ENCODE data around the gene HNF1A. TPM values are rescaled to one million over a fixed set of nuclear protein-coding genes. Genes with fewer than 3 reads are reported as not detected.

The HNF1A gene
- total and polyA plus RNA-seq, 10 of the 15 experiments (the other 5 are each of a cell fraction or from before 2014, with no cell fraction given) = 0.10 TPM; not detected in 9

GRCh38 chr12:121017966-121018491 lies 39.7 kb downstream of the HNF1A start:
- 97% methylated on average over 12 of the region's 15 CpGs for WGBS (ENCODE audit: insufficient coverage, insufficient replicate concordance, low lambda C conversion rate, missing lambda C conversion rate)
- H4K20me1 ChIP-seq (ENCODE audit: control insufficient read depth, insufficient read depth) = no peaks in the 10 kb centered on the region
- POLR2A ChIA-PET = interaction anchor here (0.6 kb wide), 1 partner anchor 430 kb away, joined by 4 read pairs; no protein-coding TSS in a partner anchor
- H3K4me2 ChIP-seq (ENCODE audit: control insufficient read depth, insufficient read depth) = no peak overlapping the region
- peaks cover 12% of the 10 kb centered on the region for H3K79me2 ChIP-seq (ENCODE audit: control insufficient read depth, insufficient read depth, low read length)
- H3K9ac ChIP-seq (ENCODE audit: control insufficient read depth, insufficient read depth, low read length) = no peak overlapping the region
- peaks cover 0 to 3% of the 10 kb centered on the region in 2 experiments; a peak in 1 of 4 replicates for H3K36me3 ChIP-seq (ENCODE audit: control insufficient read depth in 2 of 2, insufficient read depth in 2 of 2, low read length in 1 of 2)
- in situ Hi-C loops (cut with MboI) = no loop called here
- no TSS peak for BruUV-seq (replicated peaks)
- no peak overlapping the region for H3K4me3 ChIP-seq
- intact Hi-C loops (cut with micrococcal nuclease; ENCODE audit: unreplicated experiment) = no loop called here
- RAD21 ChIA-PET (ENCODE audit: unreplicated experiment) = interaction anchor here (1.6 kb wide), 1 partner anchor 42 kb away, joined by 7 read pairs; no protein-coding TSS in a partner anchor
- no peak for TF ChIP-seq SMAD5 (IDR thresholded peaks at IDR 0.05; ENCODE audit: low read depth)
- TF ChIP-seq IRF4 (IDR thresholded peaks at IDR 0.05; ENCODE audit: low read depth, low read length) = no peak
- no peak for TF ChIP-seq SMAD1 (IDR thresholded peaks at IDR 0.05; ENCODE audit: low read depth, partially characterized antibody)
- TF ChIP-seq STAT1 (conservative IDR thresholded peaks at IDR 0.05) = no peak
- no peak for TF ChIP-seq SMARCA5 (IDR thresholded peaks at IDR 0.05)
- TF ChIP-seq RAD51 (IDR thresholded peaks at IDR 0.05) = no peak
- TF ChIP-seq, protein P1, sequence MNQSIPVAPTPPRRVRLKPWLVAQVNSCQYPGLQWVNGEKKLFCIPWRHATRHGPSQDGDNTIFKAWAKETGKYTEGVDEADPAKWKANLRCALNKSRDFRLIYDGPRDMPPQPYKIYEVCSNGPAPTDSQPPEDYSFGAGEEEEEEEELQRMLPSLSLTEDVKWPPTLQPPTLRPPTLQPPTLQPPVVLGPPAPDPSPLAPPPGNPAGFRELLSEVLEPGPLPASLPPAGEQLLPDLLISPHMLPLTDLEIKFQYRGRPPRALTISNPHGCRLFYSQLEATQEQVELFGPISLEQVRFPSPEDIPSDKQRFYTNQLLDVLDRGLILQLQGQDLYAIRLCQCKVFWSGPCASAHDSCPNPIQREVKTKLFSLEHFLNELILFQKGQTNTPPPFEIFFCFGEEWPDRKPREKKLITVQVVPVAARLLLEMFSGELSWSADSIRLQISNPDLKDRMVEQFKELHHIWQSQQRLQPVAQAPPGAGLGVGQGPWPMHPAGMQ (IDR thresholded peaks at IDR 0.05; ENCODE audit: borderline replicate concordance) = no peak
- no peak for TF ChIP-seq PAX5 (IDR thresholded peaks at IDR 0.05; ENCODE audit: borderline replicate concordance, low read depth, low read length)
- no peak for TF ChIP-seq PBX3 (IDR thresholded peaks at IDR 0.05; ENCODE audit: insufficient replicate concordance, low read depth, low read length)
- TF ChIP-seq, protein P2, sequence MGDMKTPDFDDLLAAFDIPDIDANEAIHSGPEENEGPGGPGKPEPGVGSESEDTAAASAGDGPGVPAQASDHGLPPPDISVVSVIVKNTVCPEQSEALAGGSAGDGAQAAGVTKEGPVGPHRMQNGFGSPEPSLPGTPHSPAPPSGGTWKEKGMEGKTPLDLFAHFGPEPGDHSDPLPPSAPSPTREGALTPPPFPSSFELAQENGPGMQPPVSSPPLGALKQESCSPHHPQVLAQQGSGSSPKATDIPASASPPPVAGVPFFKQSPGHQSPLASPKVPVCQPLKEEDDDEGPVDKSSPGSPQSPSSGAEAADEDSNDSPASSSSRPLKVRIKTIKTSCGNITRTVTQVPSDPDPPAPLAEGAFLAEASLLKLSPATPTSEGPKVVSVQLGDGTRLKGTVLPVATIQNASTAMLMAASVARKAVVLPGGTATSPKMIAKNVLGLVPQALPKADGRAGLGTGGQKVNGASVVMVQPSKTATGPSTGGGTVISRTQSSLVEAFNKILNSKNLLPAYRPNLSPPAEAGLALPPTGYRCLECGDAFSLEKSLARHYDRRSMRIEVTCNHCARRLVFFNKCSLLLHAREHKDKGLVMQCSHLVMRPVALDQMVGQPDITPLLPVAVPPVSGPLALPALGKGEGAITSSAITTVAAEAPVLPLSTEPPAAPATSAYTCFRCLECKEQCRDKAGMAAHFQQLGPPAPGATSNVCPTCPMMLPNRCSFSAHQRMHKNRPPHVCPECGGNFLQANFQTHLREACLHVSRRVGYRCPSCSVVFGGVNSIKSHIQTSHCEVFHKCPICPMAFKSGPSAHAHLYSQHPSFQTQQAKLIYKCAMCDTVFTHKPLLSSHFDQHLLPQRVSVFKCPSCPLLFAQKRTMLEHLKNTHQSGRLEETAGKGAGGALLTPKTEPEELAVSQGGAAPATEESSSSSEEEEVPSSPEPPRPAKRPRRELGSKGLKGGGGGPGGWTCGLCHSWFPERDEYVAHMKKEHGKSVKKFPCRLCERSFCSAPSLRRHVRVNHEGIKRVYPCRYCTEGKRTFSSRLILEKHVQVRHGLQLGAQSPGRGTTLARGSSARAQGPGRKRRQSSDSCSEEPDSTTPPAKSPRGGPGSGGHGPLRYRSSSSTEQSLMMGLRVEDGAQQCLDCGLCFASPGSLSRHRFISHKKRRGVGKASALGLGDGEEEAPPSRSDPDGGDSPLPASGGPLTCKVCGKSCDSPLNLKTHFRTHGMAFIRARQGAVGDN (IDR thresholded peaks at IDR 0.05) = no peak
- TF ChIP-seq, protein P3, sequence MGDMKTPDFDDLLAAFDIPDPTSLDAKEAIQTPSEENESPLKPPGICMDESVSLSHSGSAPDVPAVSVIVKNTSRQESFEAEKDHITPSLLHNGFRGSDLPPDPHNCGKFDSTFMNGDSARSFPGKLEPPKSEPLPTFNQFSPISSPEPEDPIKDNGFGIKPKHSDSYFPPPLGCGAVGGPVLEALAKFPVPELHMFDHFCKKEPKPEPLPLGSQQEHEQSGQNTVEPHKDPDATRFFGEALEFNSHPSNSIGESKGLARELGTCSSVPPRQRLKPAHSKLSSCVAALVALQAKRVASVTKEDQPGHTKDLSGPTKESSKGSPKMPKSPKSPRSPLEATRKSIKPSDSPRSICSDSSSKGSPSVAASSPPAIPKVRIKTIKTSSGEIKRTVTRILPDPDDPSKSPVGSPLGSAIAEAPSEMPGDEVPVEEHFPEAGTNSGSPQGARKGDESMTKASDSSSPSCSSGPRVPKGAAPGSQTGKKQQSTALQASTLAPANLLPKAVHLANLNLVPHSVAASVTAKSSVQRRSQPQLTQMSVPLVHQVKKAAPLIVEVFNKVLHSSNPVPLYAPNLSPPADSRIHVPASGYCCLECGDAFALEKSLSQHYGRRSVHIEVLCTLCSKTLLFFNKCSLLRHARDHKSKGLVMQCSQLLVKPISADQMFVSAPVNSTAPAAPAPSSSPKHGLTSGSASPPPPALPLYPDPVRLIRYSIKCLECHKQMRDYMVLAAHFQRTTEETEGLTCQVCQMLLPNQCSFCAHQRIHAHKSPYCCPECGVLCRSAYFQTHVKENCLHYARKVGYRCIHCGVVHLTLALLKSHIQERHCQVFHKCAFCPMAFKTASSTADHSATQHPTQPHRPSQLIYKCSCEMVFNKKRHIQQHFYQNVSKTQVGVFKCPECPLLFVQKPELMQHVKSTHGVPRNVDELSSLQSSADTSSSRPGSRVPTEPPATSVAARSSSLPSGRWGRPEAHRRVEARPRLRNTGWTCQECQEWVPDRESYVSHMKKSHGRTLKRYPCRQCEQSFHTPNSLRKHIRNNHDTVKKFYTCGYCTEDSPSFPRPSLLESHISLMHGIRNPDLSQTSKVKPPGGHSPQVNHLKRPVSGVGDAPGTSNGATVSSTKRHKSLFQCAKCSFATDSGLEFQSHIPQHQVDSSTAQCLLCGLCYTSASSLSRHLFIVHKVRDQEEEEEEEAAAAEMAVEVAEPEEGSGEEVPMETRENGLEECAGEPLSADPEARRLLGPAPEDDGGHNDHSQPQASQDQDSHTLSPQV (IDR thresholded peaks at IDR 0.05) = no peak
- no peak for TF ChIP-seq SRF (IDR thresholded peaks at IDR 0.05; ENCODE audit: low read depth in 2 of 2, low read length in 2 of 2)
- H3K4me1 ChIP-seq (ENCODE audit: control insufficient read depth, insufficient read depth, low read length) = 0 out of 2 replicates have a peak, but pooled peaks cover 4% of the 10 kb centered on the region
- DNase-seq (ENCODE audit: low read depth, low spot score) = no peak
- no peak overlapping the region for H2AFZ ChIP-seq (ENCODE audit: control insufficient read depth, low read depth, low read length)
- H3K27me3 ChIP-seq (replicated peaks in 1 of 2; ENCODE audit: control insufficient read depth in 2 of 2, insufficient read depth in 2 of 2, low read length in 1 of 2) = no peaks in the 10 kb centered on the region
- H3K27ac ChIP-seq (ENCODE audit: control insufficient read depth, insufficient read depth) = no peak overlapping the region
- CTCF ChIA-PET = interaction anchor here (2.2 kb wide), 1 partner anchor 42 kb away, joined by 7 read pairs; no protein-coding TSS in a partner anchor
- H3K9me3 ChIP-seq (replicated peaks; ENCODE audit: control insufficient read depth, insufficient read depth, low read length) = no peaks in the 10 kb centered on the region
- SMC1A ChIA-PET (ENCODE audit: uncharacterized antibody, unreplicated experiment) = no interaction called here
- FAIRE-seq = no peak
- ATAC-seq = no peak

Data from GM12878 (cell line).